Stimulated activated CD4-positive, alpha-beta T cell treated with anti-CD3 and anti-CD28 coated beads, Interleukin-2, amount 100 ng/mL, for 4 hours (primary cell): ENCODE measurements around the gene SDK2.

Source experiments
- DNase-seq: peaks from one replicate; pipeline ENCODE4 v3.0.0-alpha.2; 2020; ENCODE audit warnings: low read depth

SDK2 gene

DNA sequence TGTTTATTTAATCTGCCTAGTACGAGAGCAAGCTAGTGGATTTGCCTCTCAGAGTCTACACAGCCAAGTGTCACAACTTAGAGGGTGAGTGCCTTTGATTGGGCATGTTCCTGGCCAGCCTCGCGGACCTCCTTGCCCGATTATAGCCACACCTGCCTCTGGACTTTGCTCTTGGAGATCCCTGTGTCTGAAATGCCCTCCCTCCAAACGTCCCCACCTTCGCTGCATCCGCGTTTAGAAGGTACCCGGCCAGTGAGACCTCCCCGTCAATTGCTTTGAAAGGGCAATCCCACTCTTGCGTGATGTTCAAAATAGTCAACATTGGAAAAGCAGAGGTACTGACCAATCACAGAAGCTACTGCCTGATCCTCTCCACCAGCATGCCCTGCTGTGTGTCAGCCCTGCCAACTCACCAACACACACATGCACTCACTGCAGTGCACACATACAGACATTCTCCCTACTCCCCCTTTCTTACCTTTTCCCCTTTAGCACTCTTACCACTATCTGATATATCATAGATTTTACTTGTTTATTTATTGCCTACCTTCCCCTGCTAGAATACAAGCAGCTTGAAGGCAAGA, 6.5 kb upstream of the SDK2 start:
- no peak for DNase-seq

DNA sequence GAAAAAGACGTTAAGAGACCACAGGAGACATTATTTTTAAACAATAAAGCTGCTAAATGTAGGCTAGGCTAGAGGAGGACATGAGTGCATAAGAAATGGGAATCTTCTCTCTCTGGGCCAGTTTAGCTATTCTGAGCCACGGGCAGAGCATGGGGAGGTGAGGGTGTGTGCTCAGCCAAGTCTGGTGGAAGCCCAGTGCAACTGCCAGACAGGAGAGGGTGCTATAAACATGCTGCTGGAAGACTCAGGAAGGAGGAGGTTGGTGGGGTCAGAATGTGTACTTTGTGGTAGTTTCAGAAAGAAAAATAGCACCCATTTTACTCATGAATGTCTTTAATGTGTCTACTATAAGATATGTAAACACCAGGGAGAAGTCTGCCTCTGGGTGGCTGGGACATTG, 5.9 kb upstream of the SDK2 start:
- DNase-seq: no peak

DNA sequence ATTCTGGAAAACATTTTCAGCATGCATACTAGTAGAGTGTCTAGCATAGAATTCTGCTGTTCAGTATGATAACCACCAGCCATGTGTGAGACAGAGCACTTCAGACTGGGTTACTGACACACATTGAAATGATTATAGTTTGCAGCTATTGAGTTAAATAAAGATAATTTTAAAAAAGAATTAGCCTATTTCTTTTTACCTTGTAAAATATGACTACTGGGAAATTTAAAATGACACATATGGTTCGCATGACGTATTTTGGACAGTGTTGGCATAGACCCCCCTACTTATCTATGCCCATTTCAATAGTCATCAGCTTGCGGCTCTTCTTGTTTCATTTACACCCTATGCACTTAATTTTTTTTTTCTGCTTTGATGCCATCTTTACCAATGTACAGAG, 4.7 kb upstream of the SDK2 start:
- DNase-seq: no peak

DNA sequence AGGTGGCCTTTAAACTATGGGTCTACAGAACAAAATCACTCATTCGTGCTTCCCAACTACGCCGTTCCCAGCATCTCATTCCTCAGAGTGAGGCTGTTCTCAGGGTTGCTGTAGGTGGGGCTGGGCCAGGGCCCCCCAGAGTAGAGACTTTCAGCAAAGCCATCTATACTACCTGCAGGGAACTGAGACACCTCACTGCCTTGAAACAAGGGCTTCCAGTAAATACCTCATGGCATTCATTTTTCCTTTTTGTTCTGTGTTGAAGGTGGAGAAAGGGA, 4.2 kb upstream of the SDK2 start:
- DNase-seq: no peak

DNA sequence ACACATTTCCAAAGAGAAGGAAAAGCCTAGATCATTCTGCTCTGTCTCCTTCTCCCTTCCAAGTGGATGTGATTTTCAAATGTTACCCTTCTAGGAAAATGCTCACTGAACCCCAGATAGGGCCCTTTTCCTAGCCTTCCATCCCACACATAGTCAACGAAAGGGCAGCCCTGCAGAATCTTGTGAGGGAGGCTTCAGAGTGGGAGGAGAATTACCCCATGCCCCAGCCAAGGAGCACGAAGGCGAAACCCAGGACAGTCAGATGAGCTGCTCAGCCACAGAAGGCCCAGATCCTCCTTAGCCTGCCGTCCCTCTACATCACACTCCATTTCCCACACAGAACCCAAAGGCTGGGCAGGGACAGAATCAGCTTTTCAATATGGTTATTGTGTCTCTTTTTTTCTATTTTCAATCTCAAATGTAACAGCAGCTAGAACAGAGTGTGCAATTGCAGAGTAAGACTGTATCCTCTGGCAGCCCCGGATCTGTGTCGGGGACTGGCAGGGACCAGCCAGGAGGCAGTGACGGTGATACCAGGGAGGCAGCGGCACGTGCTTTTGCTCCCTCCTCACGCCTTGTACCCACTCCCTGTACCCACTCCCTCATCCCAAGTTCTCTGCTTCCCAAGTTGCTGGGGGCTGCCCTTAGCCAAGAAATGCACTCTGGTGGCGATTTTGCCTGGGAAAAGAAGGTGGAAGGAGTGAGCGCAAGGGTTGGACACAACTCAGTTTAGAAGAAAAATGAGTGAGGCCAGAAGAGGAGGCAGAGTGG, 3.7 kb upstream of the SDK2 start:
- no peak for DNase-seq

DNA sequence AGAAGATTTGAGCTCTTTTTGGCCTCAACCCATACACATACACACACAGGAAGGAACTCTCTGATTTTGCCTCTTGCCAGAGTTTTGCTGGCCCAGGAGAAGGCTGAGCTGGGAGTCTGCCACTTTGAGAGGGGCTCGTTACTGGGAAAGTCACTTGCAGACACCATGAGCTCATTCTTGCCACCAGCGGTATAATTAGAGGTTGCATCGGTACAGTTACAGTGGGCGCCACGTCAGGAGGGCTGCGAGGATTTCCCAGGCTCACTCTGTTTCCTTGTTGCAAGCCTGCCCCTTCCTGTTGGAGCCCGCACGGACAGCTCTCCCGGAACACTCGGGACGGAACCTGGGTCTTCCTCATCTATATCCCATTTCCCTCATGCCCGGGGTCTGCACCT, 3.1 kb upstream of the SDK2 start:
- no peak for DNase-seq

DNA sequence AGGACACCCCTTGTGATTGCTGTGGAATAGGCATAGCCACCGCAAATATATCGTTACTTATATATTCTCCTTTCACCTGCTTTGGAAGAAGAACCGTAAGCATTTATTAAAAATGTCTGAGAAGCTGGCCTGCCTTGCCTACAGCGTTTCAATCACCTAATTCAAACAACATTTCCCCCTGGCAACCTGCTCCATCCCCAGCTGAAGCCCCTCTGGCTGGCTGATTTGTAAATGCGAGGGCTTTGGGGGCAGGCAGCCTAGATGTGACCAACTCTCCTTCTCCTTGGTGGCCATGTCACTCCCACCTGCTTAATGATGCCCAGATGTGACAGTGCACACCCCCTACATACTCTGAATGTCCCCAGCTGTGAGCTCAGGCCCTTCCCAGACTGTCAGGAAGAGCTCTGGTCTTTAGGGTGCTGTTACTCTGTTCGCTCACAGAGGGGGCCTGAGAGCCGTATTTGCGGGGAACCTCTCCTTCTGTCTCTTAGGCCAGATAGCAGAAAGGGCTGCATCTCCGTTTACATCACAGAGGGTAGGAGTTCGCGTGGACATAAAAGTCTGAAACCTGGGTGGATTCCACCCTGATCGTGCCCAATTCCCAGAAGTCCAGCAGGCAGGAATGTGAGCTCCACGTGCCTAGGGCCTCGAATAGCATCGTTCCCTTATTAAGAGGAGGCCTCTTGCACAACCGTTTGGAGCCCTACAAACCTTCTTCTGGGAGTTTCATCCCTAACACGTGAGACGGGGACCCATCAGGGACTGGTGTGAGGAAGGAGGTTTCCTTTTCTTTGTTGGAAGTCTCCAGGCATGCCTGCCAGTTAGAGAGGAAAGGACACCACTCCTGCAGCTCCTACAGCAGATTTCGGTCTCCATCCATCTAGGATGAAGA, 2.4 kb upstream of the SDK2 start:
- no peak for DNase-seq

DNA sequence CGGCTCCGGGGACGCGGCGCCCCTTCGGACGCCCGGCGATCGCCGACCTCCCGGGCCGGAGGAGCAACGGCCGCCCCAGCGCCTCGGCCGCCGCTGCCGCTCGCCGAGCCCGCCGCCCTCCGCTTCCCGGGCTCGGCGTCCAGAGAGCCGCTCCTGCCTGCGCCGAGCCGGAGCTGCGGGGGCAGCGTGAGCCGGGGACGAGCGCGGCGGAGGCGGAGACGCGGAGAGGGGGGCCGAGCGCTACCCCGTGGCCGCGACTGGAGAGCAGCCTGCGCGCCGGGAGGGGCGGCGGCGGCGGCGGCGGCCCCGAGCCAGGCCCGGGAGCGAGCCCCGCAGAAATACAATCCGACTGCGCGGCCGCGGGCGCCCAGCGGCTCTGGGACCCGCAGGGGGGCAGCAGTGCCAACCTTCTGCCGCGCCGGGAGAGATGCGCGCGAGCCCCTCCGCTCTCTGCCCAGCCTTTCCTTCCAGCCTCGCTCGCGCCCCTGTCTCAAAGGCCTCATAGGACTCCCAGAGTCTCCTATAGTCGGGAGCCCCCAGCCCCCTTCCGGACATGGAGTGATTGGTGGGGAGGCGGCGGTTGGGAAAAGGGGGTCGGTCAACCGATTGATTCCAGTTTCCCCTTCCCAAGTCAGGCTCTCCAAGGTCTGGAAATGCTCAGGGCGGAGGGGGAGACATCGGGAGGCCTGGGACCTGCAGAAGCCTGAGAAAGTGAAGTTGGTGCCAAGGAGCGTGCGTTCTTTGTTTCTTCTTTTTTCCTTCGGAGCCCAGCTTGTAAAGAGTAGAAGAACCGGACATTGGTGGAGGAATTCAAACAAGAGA, 1.0 kb upstream of the SDK2 start:
- peak; percentile 32 for DNase-seq

DNA sequence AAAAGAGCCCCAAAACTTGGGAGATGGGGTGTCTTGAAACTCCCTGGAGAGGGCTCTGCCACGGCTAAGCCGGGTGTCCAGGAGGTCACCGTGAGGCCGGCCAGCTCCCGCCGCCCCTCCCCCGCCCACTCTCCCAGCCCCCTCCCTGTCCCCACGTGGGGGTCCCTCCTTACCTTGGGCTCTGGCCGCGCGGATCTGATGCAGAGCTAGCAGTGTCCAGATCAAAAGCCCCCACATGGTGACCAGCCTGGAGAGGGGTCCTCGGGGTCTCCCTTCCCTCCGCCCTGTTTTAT, 447 bp downstream of the SDK2 start:
- no peak for DNase-seq

DNA sequence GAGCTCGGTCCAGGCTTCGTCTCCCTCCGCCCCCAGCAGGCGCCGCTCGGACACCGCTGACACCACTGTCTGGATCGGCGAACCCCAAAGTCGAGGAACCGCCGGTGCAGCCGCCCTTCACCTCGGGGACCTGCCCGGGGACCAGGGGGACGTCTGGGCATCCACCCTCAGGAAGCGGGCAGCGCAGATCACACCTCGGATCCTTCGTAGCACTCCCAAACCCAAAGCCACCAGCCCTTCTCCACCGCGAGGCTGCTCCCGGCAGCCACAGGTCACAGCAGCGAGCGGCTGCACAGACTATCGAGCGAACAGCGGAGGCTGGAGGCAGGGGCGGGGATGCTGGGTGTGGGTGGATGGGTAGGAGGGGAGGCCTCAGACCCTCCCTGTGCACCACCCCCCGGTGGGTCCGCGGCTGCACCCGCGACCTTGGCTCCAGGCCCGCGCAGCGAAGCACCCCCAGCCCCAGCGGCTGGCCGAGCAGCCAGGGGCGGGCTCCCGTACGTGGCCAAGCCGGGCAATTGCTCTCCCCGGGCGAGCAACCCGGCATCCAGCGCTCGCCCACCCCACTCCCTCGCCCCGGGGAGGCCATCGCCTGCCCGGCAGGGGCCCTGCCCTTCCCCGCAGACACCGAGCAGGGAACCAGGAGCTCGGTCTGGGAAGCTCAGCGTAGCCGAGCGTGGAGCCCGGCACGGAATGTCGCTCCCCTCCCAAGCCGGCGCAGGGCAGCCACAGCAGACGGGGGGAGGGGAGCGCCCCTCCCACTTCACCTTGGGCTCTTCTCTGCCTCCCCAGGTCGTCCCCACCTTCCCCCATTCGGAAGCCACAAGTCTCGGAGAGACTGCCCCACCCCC, 1.0 kb downstream of the SDK2 start:
- no peak for DNase-seq

DNA sequence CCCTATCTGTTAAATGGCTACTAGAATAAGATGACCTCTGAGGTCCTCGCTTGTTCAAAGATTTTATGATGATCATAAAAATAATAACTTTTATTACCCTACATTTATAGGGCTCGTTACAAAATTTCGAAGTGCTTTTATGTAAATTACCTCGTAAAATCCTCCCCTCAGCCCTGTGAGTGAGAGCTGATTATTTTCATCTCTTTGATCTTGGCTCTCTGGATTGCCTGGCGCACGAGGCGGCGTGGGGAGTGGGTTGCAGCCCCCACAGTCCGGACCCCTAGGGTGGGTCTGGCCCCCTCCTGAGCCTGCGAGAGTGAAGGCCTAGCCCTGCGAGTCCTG, 1.6 kb downstream of the SDK2 start:
- no peak for DNase-seq

DNA sequence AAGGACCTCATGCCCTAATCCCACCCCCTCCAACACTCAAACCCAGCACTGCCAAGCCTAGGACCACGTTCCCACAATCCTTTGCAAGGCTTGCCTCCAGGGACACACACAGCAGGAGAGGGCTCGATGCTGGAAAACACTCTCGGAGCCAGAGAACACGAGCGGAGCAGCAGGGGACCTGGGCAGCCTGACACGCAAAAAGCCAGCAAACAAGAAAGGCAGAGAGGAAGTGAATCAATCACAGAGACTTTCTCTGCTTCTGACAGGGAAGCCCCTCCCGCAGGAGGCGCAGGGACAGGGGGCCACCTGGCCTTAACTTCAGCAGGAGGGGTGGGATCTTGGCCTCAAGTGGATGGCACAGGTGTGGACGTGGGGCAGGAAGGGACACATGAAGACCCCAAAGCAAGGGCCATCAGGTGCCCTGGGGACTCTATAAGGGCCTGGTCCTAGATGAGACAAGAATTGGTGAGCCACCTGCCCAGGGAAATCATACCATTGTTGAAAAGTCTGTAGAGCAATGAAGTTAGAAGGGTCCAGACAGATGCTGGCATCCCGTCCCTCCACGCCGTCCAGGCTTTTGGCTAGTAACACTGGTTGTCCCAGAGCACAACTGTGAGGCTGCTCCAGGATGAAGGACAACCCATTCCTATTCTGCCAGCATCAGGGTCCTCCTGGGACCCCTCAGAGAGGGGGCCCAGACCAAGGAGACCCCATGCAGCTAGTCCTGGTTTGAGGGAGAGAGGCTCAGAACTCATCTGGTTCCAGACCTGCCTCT, 2.2 kb downstream of the SDK2 start:
- DNase-seq: no peak

DNA sequence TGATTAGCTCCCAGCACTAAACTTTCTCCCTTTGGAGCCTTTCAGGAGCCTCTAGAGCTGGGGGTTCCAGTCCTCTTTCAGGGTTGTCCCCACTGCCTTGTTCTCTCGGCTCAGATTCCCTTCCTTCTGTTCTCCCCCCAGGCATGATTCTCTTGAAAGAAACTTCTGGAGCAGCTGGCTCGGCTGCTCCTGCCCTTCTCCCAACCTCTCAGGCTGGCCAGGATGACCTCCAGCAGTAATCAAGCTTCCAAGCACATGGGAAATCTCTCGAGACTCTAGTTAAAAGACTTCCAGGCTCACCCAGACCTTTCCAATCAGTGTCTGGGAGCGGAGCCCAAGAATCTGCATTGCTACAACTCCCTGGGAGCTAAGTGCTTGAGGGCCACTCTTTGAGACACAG, 3.6 kb downstream of the SDK2 start:
- no peak for DNase-seq

DNA sequence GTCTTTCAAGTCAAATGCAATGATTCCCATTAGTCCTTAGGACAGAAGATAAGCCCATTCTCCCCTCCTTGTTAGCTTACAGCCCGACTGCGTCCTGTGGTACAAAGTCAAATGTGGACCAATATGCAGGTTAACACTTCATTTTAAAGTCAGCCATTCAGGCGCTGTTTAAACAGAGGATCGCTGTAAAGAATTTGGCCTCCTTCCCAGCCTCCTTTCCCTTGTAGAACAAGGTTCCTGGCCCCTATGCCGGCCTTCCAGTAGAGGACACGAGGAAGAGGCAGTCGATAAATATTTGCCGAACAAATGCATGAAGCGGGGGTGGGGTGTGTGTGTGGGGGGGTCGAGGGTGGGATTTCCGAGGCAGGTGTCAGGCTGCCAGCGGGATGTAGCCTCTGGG, 4.3 kb downstream of the SDK2 start:
- DNase-seq: no peak

DNA sequence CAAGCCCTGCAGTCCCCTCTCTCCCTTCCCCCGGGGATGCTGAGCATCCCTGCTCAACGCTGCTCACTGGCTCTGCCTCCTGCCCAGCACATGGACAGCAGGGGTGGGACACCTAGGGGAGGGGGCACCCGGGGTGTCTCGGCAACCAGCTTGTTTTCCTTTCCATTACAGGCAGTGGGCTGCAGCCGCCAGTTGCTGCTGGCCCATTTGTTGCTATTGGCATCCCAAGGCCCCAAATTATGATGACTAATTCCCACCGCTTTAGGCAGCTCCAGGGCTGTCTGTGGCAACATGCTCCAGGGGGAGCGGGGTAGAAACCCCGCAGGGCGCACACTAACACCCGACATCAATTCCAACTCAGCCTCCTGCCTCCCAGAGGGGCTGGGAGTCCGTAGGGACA, 4.9 kb downstream of the SDK2 start:
- no peak for DNase-seq

DNA sequence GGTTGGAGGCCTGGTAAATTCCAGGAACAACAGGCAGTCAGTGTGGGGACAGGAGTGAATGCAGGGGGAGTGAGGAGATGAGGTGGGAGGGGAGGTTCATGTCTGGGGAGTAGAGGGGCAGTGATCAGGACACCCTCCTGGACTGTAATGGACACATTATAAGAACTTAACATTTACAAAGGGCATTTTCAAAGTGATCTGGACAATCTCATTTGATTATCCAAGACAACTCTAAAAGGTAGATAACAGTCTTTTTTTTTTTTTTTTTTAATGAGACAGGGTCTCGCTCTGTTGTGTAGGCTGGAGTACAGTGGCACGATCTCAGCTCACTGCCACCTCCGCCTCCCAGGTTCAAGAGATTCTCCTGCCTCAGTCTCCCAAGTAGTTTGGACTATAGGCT, 5.7 kb downstream of the SDK2 start:
- no peak for DNase-seq

DNA sequence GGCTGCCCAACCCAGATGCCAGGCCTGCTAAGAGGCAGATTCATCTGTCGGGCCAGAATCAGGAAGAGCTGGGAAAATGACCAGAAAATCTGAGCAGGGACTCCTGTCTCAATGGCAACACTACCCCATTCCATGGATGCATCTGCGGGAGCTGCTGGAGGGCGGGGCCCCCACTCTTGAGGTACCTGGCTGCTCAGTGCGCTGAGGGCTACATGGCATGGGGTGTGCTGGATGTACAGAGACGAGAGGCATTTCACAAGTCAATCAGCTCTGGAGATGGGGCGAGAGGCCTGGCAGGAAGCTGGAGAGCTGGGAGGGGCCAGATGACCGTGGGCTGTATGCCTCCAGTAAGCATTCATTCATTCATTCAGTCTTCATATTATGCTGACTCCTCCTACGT, 6.4 kb downstream of the SDK2 start:
- DNase-seq: no peak

DNA sequence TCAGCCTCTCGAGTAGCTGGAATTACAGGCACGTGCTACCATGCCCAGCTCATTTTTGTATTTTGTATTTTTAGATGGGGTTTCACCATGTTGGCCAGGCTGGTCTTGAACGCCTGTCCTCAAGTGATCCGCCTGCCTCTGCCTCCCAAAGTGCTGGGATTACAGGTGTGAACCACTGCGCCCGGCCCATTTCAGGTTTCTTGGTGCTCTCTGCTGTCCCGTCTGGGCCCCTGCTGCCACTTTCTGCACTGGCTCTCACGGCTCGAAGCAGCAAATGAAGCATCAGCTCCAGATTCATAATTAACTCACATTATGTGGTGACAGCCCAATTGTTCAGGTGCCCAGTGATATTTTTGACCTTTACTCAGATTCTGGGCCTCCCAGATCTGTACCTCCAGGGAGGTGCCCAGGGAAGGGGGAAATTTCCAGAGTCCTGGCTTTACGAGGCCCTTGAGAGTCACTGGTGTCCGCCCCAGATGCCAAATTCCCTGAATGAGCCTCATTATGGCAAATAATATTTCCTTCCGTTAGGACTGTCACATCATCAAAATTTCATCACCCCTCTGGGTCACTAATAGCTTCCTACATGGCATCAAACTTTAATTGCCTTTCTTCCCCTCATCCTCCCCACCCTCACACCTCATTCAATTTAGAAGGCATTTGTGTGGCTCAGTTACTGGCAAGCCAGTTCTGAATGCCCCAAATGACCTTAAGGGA, 9.0 kb downstream of the SDK2 start:
- DNase-seq: no peak

DNA sequence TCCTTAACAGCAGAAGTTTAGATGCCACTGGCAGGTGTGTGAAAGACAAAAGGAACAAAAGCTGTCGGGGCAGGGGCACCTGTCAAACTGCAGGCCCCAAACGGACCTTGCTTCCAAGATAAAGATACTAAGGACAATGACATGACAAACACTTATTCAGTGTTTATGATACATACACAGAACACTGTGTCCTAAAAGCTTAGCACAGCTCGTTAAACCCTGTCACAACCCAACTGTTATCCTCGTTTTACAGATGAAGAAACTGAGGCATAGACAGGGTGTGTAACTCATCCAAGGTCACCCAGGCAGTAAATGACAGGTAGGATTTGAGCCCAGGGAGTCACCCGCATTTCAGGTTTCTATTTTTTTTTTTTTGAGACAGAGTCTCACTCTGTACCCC, 9.6 kb downstream of the SDK2 start:
- DNase-seq: no peak

DNA sequence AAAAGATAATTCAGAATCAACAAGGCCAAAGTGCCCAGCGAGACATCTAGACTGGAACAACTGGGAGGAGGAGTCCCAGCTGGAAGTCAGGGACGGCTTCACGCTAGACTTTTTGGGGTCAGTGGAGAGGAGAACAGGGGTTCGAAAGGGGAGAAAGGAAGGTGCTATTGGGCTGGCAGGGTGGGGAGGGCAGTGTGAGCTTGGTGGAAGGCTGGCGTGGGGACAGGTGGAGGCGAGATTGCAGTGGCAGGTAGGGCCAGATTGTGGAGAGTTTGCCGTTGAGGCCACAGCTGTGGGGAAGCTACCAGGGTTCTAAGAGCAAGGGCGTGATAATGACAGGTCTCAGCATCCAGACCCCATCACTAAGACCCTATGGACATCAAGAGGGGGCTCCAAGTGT, 10.5 kb downstream of the SDK2 start:
- DNase-seq: no peak

DNA sequence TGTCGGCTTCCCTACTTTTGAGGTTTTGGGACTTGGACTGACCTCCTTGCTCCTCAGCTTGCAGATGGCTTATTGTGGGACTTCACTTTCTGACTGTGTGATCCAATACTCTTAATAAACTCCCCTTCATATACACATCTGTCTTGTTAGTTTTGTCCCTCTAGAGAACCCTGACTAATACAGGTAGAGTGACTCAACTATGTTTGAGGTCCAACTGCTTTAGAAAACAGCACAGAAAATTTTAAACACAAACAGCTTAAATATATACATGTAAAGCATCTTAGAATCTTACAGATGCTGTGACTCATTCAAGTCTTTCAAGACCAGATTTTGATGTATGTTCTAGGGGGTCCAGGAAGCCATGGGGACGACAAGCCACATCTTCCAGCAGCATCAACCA, 11.7 kb downstream of the SDK2 start:
- DNase-seq: no peak
